ENCODE results near the gene DOK5. TPM values are rescaled to one million over a fixed set of nuclear protein-coding genes. Genes with fewer than 3 reads are reported as not detected.

The DOK5 gene
- total RNA-seq, 2 experiments from 2014 or later = 4.7 to 5.5 TPM

DNA sequence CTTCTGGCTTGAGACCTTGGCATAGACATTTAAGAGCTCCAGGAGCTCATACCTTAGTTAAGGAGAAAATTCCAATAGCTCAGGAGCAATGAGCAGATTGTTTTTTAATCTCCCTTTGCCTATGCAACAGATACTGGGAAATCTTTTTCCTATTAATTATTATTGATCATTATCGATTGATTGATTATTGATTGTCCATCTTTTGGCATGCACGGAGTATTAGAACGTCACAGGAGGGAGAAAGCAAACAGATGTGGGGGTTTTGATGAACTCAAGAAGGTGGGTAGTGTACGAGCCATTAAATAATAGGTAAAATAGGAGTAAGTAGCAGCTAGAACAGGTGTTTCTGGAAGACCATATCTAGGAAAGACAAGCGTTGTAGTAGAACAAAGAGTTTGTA, 205.0 kb downstream of the DOK5 start:
- POLR2A ChIA-PET = no interaction called here
- CTCF ChIA-PET = interaction anchor here (1.1 kb wide), 1 partner anchor 249 kb away, joined by 3 read pairs; no protein-coding TSS in a partner anchor

DNA sequence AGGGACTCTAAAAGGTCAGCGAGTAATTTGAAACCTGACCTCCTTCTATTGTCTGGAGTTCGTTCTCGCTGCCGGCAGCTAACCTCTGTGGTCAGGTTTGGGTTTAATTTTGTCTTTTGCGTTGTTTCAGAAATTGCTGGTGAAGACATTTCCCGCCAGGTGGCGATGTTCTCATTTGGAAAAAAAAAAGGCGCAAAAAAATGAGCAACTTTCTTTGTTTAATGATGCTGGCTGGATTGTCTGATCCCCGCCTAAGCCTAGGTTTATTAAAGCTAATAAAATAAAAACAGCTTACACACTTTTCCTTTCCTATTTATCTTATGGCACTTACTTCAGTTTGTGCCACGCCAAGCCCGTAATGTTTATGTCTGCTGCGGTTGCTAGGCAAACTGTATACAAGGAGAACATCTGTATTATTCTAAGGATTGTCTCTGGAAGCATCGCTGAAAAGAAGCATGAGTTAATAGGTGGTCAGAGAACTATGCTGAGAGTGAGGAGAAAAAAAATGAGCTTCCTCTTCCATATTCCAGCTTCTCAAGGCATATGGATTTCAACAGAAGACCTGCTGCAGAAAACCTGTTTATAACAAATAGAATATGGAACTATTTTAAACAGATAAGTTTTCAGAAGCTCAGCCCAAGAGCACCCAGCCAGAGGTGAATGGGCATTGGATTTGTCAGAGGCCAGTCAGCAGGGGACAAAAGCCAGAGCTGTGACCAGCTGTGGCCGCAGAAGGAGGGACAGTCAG, 205.7 kb downstream of the DOK5 start:
- ChIA-PET CTCF (interaction anchor here (1.1 kb wide), 1 partner anchor 248 kb away, joined by 3 read pairs; no protein-coding TSS in a partner anchor), POLR2A (no interaction called here)

DNA sequence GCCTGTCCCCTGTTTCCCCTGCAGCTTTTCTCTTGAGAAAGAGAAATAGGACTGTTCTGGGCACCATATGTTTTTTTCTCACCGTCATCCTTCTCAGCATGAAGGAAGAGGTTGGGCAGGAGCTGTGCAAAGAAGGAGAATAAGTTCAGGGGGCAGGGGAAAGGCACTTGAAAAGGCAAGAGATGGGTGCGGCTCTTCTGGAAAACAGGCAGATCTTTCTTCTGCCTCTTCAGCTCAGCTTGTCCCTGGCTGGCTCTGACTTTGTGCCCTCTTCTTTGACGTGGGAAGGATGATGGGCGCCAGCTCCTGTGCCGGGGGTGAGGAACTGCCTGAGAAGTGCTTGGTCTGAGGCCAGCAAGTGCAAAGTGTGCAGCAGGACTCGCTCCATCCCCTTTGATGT, 206.5 kb downstream of the DOK5 start:
- ChIA-PET CTCF (no interaction called here), POLR2A (no interaction called here)

DNA sequence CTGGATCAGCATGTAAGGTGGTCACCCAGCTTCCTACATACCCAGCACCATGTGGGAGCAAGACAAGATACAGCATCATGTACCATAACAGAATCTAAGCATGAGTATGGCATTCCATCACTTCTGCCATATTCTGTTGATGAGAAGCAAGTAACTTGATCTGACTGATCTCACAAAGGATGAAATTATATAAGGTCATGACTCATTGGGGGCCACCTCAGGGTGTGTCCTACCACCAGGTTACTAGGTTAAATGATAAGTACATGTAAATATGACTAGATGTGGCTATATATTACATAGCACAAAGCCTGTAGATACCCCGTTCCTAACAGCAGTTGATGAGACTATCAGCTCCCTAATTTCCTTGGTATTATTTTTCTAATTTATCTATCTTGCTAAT, 213.1 kb downstream of the DOK5 start:
- CTCF ChIA-PET = no interaction called here
- POLR2A ChIA-PET = no interaction called here

DNA sequence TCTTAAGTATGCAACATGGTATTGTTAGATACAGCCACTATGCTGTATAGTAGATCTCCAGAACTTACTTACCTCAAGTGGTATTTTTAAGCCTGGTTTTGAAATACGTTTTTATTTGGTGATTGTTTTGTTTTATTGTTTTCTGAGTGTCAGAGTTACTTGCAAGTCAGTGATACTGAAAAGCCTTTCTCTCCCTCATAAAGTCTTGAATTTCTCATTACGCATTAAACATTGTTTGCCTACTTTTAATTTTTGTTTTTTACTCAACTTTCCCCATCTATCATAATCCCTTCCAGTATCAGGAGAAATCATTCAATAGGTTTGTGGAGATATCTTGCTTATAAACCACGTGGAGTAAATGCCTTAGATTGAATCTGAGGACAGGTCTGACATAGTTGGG, 214.9 kb downstream of the DOK5 start:
- POLR2A ChIA-PET = no interaction called here

DNA sequence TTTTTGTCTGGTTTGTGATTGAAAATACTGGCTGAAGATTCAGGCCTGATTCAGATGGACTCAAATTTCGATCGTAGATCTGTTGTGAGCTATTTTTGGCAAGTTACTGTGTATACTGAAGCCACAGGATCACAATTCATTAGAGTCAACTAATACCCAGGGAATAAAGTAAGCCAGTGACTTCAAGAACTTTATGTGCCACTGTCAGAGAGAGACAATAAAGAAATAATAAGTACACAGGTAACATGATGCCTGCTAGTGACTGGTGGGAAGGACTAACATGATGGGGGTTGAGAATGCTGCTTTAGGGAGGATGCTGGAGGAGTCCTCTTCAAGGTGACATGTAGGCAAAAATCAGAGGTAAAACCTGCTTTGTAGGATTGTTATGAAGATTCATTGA, 215.9 kb downstream of the DOK5 start:
- ChIA-PET CTCF (no interaction called here), POLR2A (no interaction called here)

More for the DNA sequence above, 214.9 kb downstream of the DOK5 start:
- CTCF ChIA-PET = no interaction called here

DNA sequence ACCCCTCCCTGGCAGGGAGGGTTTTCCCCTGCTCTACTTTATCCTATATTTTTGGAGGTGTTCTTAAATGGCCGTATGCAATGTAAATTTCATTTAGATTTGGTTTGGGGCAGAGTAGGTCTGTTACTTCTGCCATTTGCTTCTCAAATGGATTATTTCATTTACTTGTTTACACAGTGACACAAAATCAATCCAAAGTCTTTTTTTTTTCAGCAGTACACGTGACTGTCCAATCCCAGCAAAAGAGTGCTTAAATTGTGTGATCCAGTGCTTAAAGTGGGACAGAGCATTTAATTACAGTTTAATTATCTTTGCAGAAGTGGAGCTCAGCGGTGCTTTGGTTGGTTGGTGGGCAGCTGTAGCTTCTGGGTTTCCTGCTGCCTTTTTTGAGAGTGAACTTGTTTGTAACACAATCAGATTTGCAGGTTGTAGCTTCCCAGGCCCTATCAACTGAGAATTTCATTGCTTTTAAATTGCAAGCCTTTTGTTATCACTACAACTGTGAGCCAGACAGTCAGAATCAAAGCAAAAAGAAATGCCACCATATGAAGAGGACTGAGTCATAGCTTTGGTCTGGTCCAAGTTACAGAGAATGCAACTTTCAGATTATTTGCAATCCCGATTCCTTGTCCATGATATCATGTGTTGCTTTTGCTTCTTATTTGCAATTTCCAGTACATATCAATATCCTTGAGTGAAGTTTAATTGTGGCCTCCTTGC, 216.9 kb downstream of the DOK5 start:
- ChIA-PET POLR2A (interaction anchor here (0.6 kb wide), 1 partner anchor 1074 kb away, joined by 3 read pairs; no protein-coding TSS in a partner anchor), CTCF (no interaction called here)

DNA sequence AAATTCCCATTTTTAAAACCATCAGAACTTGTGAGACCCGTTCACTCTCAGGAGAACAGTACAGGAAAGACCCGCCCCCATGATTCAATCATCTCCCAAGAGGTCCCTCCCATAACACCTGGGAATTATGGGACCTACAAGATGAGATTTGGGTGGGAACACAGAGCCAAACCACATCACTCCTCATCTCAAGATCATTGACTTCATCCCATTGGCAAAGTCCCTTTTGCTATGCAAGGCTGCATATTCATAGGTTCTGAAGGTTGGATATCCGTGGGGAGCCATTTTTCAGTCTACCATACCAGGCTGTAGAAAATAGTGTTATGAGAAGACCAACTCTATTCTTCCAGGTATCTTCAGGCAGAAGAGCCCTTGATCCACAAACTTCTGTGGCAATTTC, 219.1 kb downstream of the DOK5 start:
- POLR2A ChIA-PET = no interaction called here
- CTCF ChIA-PET = no interaction called here

DNA sequence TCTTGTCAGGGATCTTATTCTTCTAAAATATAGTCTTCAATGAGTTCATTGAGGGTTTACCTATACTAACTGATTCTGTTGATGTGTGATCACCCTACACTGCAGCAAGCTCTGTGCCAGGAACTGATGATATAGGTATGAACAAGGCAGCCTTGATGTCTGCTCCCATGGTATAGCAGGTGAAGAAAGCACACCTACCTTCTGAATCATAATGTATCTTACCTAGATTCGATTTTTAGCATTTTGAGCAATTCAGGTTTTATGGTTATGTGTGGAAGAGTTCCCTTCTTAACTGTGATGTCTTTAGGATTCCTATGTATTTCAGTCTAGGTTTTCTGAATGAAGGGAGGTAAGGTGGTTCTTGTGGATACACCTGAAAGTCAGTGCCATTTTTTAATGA, 223.0 kb downstream of the DOK5 start:
- ChIA-PET POLR2A (no interaction called here), CTCF (no interaction called here)
